ENCODE measurements around the gene MGAT4A. TPM values are rescaled to one million over a fixed set of nuclear protein-coding genes. Genes with fewer than 3 reads are reported as not detected.

Gene MGAT4A
- total RNA-seq (2022; extraction: Qiagen RNA extraction; ENCODE audit: low read depth) = 0.78 to 1.7 TPM (median 1.3 TPM) in 5 replicates

DNA sequence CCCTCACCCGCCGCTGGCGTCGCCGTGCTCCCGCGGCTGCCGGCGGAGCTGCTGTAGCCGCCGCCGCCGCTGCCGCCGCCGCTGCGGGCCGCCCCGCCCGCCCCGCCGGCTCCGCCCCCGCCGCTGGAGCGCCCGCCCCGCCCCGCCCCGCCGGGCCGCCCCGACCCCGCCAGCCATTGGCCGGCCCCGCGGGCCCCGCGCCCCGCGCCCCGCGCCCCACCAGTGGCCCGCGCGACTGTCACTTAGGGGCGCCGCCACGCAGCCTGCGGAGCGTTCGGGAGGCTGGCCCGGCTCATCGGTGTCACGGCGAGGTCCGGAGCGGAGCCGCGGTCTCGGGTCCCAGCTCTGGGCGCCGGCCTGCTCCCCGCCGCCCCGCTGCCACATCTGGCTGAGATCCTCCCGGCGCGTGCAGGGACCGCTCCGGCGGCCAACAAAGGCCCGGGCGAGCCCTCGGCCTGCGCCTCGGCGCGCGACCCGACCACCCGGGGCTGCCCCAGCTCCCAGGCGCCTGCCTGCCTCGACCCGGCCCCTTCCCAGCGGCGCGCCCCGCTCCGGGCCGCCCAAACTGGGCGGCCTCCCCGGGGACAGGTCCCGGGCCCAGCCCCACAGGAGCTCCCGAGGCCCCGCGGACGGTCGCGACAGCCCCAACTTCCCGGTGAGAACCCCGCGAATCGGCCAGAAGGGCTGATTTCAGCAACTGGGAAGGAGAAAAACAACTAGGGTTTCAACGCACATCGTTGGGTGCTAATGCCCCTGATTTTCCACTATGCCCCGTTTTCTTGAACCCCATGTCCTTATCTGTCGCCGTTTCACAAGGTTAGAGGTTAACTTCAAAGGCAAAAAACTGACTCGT lies at the start of gene MGAT4A:
MGAT4A (minus strand) TSS at position 92 of the 853 bp plus-strand sequence. CDS start 4,800 bp downstream, outside the sequence.

DNA sequence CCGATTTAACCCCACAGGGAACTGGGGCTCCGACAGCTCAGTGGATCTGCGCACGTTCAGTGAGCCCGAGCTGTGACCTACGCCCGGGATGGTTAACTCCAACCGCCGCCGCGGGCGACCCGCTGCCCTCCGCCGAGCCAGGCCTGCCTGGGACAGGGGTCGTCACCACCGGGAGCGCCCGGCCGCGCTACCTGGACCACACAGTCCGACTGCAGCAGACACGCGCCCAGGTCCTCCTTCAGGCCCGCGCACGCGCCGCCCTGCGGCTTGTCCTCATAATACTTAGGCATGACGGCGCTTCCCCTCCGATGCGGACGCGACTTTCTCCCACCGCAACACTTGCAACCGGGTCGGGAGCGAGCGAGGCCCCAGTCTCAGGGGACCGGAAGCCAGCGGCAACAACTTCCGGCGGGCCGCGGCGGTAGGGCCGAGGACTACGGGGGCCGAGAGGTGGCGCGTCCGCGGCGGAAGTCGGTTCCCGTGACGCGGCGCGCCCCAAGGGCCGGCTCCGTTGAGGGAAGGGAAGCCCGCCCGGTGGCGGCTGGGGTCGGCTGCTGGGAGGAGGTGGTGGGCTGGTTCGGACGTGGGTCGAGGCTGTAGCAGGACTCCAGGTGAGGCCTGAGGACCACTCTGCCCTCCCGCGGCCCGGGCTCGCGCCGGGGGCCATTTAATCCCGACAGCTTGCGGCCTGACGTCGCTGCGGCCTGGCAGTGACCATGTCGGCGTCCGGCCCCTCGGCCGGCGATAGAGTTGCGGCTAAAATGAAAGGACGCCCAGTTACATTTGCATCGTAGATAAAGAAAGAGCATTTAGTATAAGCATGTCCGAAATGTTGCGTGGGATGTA lies 122.6 kb downstream of the MGAT4A start, which contains the start of the genes COA5 and UNC50:
COA5 (minus strand) TSS at position 397 of the 846 bp plus-strand sequence; CDS start at position 290, 107 bp downstream.
UNC50 (plus strand) TSS at position 474 of the 846 bp plus-strand sequence. CDS start 1,171 bp downstream, outside the sequence.

Other genes with a start within 250 kb of the MGAT4A start
- 15.3 to 24.9 TPM (median 21.0 TPM) in 5 replicates for gene COA5, start 122.6 kb downstream of the MGAT4A start, total RNA-seq (2022; extraction: Qiagen RNA extraction; ENCODE audit: low read depth)
- 43.8 to 50.7 TPM (median 46.3 TPM) in 5 replicates for gene UNC50, start 122.5 kb downstream of the MGAT4A start, total RNA-seq (2022; extraction: Qiagen RNA extraction; ENCODE audit: low read depth)
- 0.36 to 0.93 TPM (median 0.57 TPM) in 5 replicates for gene CRACDL, start 205.1 kb upstream of the MGAT4A start, total RNA-seq (2022; extraction: Qiagen RNA extraction; ENCODE audit: low read depth)

Data from A549 treated with DMSO at 1 μM for 4 hours (cell line).